Endodermal cell (in vitro differentiated cells): ENCODE results near the gene ZNF853. TPM values are rescaled to one million over a fixed set of nuclear protein-coding genes. Genes with fewer than 3 reads are reported as not detected.

ENCODE experiments used
- DNase-seq: peaks from one replicate; pipeline ENCODE4 v3.0.0-alpha.2; 2017
- H3K27ac ChIP-seq: 2 replicates; pipeline ENCODE4 v1.5.1; 2013; ENCODE audit warnings: mild to moderate bottlenecking, low read depth, low read length, moderate library complexity
- H3K27me3 ChIP-seq: 2 replicates; pipeline ENCODE4 v1.6.1; 2013; ENCODE audit warnings: mild to moderate bottlenecking, low read length, moderate library complexity; ENCODE audit not compliant: insufficient read depth, control insufficient read depth, poor library complexity, severe bottlenecking
- H3K36me3 ChIP-seq: 2 replicates; pipeline ENCODE4 v1.7.0; 2013; ENCODE audit warnings: mild to moderate bottlenecking, low read length, moderate library complexity; ENCODE audit not compliant: control insufficient read depth, insufficient read depth
- H3K4me1 ChIP-seq: one replicate; pipeline ENCODE4 v1.7.0; 2013; ENCODE audit warnings: low read length; ENCODE audit not compliant: control insufficient read depth, insufficient read depth
- H3K4me3 ChIP-seq: 2 replicates; pipeline ENCODE4 v1.5.1; 2013; ENCODE audit warnings: mild to moderate bottlenecking, low read length, moderate library complexity
- H3K9ac ChIP-seq: 2 replicates; pipeline ENCODE4 v1.6.1; 2013; ENCODE audit warnings: mild to moderate bottlenecking, low read length, moderate library complexity; ENCODE audit not compliant: poor library complexity, severe bottlenecking; ENCODE audit errors: extremely low read depth
- H3K9me3 ChIP-seq: 2 replicates; pipeline ENCODE4 v1.6.1; 2013; ENCODE audit warnings: mild to moderate bottlenecking, low read length, moderate library complexity; ENCODE audit not compliant: control insufficient read depth
- H3K27ac Mint-ChIP-seq: 2 replicates; pipeline ENCODE4 v1.8.0; 2020; ENCODE audit warnings: mixed read lengths
- H3K27me3 Mint-ChIP-seq: 2 replicates; pipeline ENCODE4 v1.8.0; 2021; ENCODE audit warnings: mild to moderate bottlenecking, mixed read lengths; ENCODE audit not compliant: insufficient read depth
- H3K36me3 Mint-ChIP-seq: 2 replicates; pipeline ENCODE4 v1.8.0; 2020; ENCODE audit warnings: low read depth, mixed read lengths
- H3K4me1 Mint-ChIP-seq: 2 replicates; pipeline ENCODE4 v1.8.0; 2020; ENCODE audit warnings: mixed read lengths
- H3K4me3 Mint-ChIP-seq: 2 replicates; pipeline ENCODE4 v1.8.0; 2020; ENCODE audit warnings: mild to moderate bottlenecking, moderate library complexity, mixed read lengths
- H3K9me3 Mint-ChIP-seq: 2 replicates; pipeline ENCODE4 v1.8.0; 2020; ENCODE audit warnings: mild to moderate bottlenecking, mixed read lengths
- WGBS, 2 experiments: methylation state at CpG; one replicate each; pipeline versions ENCODE4 v1.1.5 to v1.1.7; 2013; ENCODE audit warnings: missing lambda C conversion rate in 2 of 2, mixed read lengths in 1 of 2; ENCODE audit not compliant: insufficient coverage in 1 of 2, insufficient read length in 1 of 2; 5-methylcytosine and 5-hydroxymethylcytosine counted together
- total RNA-seq, 2 donors: library from RNA; stranded (reverse); fragmentation: NEBNext Ultra II Directional in 1 of 2; extraction: Animal tissue kit (Norgen Biotek cat#: 25700) in 1 of 2; gene quantifications; 2 replicates in 1 of 2; 3 replicates in 1 of 2; pipeline ENCODE4 v1.2.1, GENCODE V29; 2021
- TF ChIP-seq, protein P1 (sequence below): fragments of 200-600 bp; sonication (generic); conservative IDR thresholded peaks from 2 replicates; pipeline ENCODE4 v1.5.0; 2021; ENCODE audit warnings: antibody characterized with exemption, mild to moderate bottlenecking

ZNF853 gene
- total RNA-seq, 2 donors from 2014 or later: 14.2 to 17.2 TPM

DNA sequence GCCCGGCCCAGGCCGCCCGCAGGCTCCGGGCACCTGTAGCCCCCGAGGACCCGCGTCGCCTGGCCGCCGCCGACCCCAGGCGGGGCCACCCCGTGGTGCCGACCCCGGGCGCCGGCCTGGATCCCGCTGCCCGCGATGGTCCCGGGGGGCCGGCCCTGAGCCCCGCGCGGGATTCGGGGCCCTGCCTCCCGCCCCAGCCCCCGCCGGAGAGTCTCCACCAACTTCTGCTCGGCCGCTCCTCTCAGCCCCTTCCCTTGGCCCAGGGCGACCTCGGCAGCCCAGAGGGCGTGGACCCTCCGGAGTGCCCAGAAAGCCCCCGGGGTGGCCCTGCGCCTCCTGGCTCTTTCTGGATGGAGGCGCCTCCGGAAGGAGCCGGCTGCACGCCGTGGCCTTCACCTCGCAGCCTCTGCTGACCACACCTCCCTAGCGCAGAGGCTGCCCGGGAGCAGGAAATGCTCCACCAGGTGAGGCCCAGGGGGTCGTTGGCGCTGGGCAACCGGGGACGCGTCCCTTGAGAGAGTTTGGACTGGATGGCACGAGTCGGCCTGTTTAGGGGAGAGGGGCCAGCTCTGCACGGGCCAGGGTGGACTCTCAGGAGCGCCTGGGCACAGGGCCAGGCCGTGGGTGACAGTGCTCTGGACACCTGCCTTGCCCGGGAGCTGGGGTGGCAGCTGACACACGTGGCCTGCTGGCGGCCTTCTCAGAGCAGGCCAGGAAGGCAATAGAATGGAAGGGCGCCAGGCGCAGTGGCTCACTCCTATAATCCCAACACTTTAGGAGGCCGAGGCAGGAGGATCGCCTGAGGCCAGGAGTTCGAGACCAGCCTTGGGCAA lies 529 bp downstream of the ZNF853 start:
- Histone ChIP-seq H3K9me3 (no peaks in the 10 kb centered on the region), H3K27me3 (no peaks in the 10 kb centered on the region), H3K4me1 (peaks cover 7% of the 10 kb centered on the region), H3K4me3 (peak overlapping the region; percentile 73), H3K36me3 (peaks cover 9% of the 10 kb centered on the region), H3K9ac (peak overlapping the region; percentile 13), H3K27ac (no peak overlapping the region)
- Mint-ChIP-seq H3K36me3 (peaks cover 35% of the 10 kb centered on the region), H3K9me3 (no peaks in the 10 kb centered on the region), H3K27ac (no peak overlapping the region), H3K4me3 (peak overlapping the region; percentile 58), H3K27me3 (peaks cover 4% of the 10 kb centered on the region), H3K4me1 (peaks cover 15% of the 10 kb centered on the region)
- DNase-seq: peak; percentile 87
- TF ChIP-seq, protein P1, sequence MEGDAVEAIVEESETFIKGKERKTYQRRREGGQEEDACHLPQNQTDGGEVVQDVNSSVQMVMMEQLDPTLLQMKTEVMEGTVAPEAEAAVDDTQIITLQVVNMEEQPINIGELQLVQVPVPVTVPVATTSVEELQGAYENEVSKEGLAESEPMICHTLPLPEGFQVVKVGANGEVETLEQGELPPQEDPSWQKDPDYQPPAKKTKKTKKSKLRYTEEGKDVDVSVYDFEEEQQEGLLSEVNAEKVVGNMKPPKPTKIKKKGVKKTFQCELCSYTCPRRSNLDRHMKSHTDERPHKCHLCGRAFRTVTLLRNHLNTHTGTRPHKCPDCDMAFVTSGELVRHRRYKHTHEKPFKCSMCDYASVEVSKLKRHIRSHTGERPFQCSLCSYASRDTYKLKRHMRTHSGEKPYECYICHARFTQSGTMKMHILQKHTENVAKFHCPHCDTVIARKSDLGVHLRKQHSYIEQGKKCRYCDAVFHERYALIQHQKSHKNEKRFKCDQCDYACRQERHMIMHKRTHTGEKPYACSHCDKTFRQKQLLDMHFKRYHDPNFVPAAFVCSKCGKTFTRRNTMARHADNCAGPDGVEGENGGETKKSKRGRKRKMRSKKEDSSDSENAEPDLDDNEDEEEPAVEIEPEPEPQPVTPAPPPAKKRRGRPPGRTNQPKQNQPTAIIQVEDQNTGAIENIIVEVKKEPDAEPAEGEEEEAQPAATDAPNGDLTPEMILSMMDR: no peak
- whole genome bisulfite sequencing, 2 experiments: 17 to 26% methylated on average over 28 to 63 of the region's 63 CpGs

DNA sequence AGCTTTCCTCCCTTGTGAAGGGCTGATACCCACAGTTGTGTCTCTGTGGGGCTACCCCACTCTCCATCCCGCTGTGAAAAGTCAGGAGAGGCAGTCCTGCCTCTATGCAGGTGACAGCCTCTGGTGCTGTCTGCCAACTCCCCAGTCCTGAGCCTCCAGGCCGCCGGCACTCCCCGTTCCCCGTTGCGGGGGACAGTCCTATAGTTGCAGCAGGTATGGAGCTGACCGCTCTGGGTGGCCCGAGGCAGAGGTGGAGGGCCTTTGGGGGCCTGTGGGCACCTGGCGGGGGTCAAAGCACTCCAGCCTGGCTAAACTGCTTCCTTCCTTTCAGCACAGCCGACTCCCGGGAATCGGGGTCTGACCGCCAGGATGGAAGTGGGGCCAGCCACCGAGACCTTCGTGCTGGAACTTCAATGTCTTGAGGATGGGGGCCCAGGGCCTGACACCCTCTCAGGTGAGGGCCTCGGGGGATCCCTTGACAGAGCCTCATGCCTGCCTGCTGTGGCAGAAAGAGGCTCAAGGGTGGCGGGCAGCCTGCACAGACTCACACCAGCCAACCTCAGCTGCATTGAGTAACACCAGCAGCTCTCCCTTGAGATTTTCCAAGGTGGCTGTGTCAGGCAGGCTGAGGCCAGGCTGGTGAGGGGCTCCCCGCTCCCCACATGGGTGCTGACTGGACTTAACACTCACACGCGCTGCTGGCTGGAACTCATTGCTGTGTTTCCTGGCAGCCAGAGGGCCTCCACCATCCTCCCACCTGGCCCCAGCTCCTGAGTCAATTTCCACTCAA lies 1.6 kb downstream of the ZNF853 start:
- TF ChIP-seq, protein P1: no peak
- Mint-ChIP-seq H3K4me3 (peak overlapping the region; percentile 58), H3K27me3 (peaks cover 4% of the 10 kb centered on the region), H3K9me3 (peaks cover 6% of the 10 kb centered on the region), H3K36me3 (peaks cover 44% of the 10 kb centered on the region), H3K27ac (no peak overlapping the region), H3K4me1 (peaks cover 15% of the 10 kb centered on the region)
- Histone ChIP-seq H3K4me1 (peaks cover 7% of the 10 kb centered on the region), H3K4me3 (no peak overlapping the region), H3K27me3 (no peaks in the 10 kb centered on the region), H3K9ac (no peak overlapping the region), H3K36me3 (peaks cover 9% of the 10 kb centered on the region), H3K9me3 (no peaks in the 10 kb centered on the region), H3K27ac (no peak overlapping the region)
- no peak for DNase-seq
- 95 to 97% methylated on average over 18 to 20 of the region's 20 CpGs for WGBS, 2 experiments

DNA sequence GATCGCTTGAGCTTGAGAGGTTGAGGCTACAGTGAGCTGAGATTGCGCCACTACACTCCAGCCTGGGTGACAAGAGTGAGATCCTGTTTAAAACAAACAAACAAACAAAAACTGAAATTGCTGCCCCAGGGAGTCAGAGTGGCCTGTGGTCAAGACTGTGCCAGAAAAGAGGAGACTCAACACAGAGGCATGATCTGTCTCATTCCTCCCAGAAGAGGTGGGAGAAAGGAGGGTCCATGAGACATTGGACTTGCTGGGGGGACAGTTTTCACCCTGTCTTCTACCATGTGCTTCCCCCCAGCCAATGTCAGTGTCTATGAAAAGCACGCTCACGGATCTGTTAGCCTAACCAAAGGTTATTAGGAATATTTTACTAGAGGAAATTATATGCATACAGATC lies 3.2 kb downstream of the ZNF853 start:
- Histone ChIP-seq H3K36me3 (peaks cover 13% of the 10 kb centered on the region), H3K4me1 (peaks cover 6% of the 10 kb centered on the region), H3K9me3 (no peaks in the 10 kb centered on the region), H3K4me3 (no peak overlapping the region), H3K9ac (no peak overlapping the region), H3K27ac (no peak overlapping the region), H3K27me3 (no peaks in the 10 kb centered on the region)
- H3K4me3 Mint-ChIP-seq: no peak overlapping the region
- no peak for DNase-seq
- no peak overlapping the region for H3K27ac Mint-ChIP-seq
- peaks cover 11% of the 10 kb centered on the region for H3K4me1 Mint-ChIP-seq
- no peaks in the 10 kb centered on the region for H3K27me3 Mint-ChIP-seq
- peaks cover 6% of the 10 kb centered on the region for H3K9me3 Mint-ChIP-seq
- peaks cover 52% of the 10 kb centered on the region for H3K36me3 Mint-ChIP-seq
- 79% methylated on average over 4 of the region's 4 CpGs; no CpG with 5 or more reads in 1 of the 2 experiments for WGBS, 2 experiments
- TF ChIP-seq, protein P1: no peak
